Embryonic facial prominence (tissue), 1 donor: ENCODE results near the gene EXOC3L1.

Experiments used
- DNase-seq: peaks from one replicate; pipeline ENCODE4 v3.0.0-alpha.2; 2016; ENCODE audit errors: extremely low spot score

The EXOC3L1 gene

DNA sequence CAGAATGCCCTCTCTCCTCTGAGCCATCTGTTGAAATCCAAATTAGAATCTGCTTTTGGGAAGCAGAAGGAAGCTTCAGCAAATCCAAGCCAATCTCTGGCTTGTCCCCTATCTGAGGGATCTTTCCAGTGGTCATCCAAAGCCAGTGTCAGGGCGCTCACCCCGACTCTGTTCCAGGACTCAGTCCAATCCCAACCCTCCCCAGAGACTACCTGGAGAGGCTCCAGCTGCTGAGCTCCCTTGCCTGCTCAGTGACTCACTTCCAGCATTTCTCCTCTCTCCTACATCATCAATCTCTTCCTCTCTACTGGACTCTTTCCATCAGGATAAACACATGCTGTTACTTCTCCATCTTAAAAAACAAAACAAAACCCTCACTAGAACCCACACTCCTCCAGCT lies 8.6 kb downstream of the EXOC3L1 start:
- DNase-seq, result no peak

DNA sequence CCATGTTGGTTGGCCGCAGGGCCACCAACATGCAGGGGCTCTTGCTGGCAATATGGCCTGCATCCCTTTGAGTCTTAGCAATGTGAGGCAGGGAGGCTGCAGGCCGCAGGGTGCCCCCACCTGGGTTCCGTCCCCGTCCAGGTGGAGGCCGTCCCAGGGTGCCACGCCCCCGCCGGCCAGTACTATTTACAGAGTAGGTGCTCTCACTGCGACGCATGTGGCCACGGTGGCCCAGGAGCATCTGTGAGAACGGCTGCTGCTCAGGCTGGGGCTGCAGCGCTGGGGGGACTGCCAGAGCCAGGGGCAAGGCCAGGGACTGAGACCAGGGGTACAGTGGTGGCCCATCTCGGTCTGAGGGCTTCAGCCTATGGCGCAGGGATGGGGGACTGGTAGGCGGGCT lies 9.8 kb downstream of the EXOC3L1 start:
- DNase-seq, result no peak

GRCh38 chr16:67179421-67180080 lies 10.4 kb downstream of the EXOC3L1 start:
- DNase-seq, result no peak

GRCh38 chr16:67177743-67178699 lies 11.9 kb downstream of the EXOC3L1 start:
- peak; percentile 58 for DNase-seq

GRCh38 chr16:67176662-67177061 lies 13.3 kb downstream of the EXOC3L1 start:
- no peak for DNase-seq

- DNase-seq, result no peak
Observed at GRCh38 chr16:67174706-67175231, 15.2 kb downstream of the EXOC3L1 start.

GRCh38 chr16:67173808-67174705 lies 15.9 kb downstream of the EXOC3L1 start:
- no peak for DNase-seq

DNA sequence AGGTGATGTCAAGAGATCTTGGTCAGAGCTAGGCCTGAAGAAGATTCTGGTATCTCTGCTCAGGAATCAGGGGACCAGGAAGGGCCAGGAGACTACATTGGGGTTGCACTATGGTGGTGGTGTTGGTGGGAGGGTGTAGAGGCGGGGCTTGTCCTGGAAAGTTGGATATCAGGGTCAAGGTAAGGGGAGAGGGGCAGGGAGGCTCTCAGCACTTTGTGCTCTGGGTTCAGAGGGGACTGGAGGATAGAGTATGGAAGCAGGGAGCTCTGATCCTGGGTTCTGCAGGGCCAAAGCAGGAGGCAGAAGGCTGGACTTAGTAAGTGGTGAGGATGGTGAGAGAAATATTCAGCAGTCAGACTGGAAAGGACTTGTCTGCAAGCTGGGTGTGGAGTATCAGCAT lies 16.6 kb downstream of the EXOC3L1 start:
- DNase-seq, result no peak

- DNase-seq, result no peak
Observed at GRCh38 chr16:67170949-67171649, 18.8 kb downstream of the EXOC3L1 start.

GRCh38 chr16:67170168-67170948 lies 19.6 kb downstream of the EXOC3L1 start, which contains the start of gene NOL3:
TSS of gene NOL3 (plus strand) at chr16:67170538.
- no peak for DNase-seq

- no peak for DNase-seq
Observed at GRCh38 chr16:67169642-67170167, 20.2 kb downstream of the EXOC3L1 start.

GRCh38 chr16:67169011-67169451 lies 20.9 kb downstream of the EXOC3L1 start:
- DNase-seq, result no peak

DNA sequence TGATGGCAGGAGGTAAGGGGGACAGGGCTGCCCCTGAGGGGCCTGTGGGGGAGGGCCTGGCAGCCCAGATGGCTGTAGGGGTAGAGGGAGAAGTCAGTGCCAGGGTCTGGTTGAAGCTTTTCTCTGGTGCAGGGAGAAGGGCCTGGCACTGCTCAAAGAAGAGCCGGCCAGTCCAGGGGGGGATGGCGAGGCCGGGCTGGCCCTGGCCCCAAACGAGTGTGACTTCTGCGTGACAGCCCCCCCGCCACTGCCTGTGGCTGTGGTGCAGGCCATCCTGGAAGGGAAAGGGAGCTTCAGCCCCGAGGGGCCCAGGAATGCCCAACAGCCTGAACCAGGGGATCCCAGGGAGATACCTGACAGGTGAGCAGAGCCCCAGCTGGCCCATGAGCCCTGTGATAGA lies 22.3 kb downstream of the EXOC3L1 start:
- DNase-seq, result no peak

GRCh38 chr16:67166598-67167168 lies 23.3 kb downstream of the EXOC3L1 start:
- DNase-seq, result no peak

- DNase-seq, result no peak
Observed at GRCh38 chr16:67166110-67166547, 23.8 kb downstream of the EXOC3L1 start.

- no peak for DNase-seq
Observed at GRCh38 chr16:67165121-67166078, 24.5 kb downstream of the EXOC3L1 start.

DNA sequence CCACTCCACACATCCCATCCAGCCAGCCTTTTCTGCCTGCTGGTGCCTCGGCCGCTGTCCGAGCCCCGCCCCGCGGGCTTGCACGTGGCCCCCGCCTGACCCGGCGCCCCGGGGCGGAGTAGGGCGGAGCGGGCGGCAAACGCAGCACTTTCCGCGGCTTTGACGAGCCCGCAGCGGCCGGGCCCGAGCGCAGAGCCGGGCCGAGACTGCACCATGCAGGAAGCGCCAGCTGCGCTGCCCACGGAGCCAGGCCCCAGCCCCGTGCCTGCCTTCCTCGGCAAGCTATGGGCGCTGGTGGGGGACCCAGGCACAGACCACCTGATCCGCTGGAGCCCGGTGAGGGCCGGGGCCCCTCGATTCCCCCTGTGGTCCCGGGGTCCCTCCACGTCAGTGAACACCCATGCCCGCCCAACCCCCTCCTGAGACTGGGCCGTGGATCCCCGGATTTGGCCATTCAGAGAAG lies 25.3 kb downstream of the EXOC3L1 start, which contains the start of gene HSF4:
TSS of gene HSF4 (plus strand) at position 147 of the 463 bp plus-strand sequence. CDS start at position 214, 67 bp downstream.
- no peak for DNase-seq

GRCh38 chr16:67163999-67164558 lies 25.9 kb downstream of the EXOC3L1 start:
- DNase-seq, result no peak
